Measurements from ENCODE around the gene TMEM123. TPM values are rescaled to one million over a fixed set of nuclear protein-coding genes. Genes with fewer than 3 reads are reported as not detected.

The TMEM123 gene
- total and polyA plus RNA-seq, 2 of the 13 experiments (the other 11 are each of a cell fraction or from before 2014, with no cell fraction given) = 365 to 2,761 TPM

DNA sequence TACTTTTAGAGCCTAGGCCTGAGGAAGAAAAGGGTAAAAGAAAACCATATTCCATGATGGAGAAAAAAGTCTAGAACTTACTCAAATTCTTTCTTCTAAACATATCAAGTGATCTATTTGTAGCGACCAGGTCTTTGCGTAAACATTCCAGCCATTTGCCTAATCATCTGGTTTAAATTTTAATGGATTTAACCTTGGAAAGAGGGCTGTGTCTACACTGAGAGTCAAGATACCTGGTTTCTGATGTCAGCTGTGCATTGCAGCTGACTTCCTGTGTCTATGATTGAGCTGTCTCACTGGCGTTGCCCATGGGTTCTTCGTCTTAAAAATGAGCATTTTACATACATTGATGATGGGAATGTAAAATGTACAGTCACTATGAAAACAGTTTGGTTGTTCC, 10.0 kb upstream of the TMEM123 start (continued):
- TF ChIP-seq GATAD1 (CRISPR knock-in tag; IDR thresholded peaks at IDR 0.05) = 0 out of 2 replicates have a peak, but pooled peaks have one; percentile 25
- no peak for TF ChIP-seq ZNF747 (CRISPR knock-in tag; IDR thresholded peaks at IDR 0.05; ENCODE audit: borderline replicate concordance)
- TF ChIP-seq SP4 (CRISPR knock-in tag; IDR thresholded peaks at IDR 0.05) = no peak
- peak; percentile 51; the same call in 1 of the 2 replicates for TF ChIP-seq MIER3 (CRISPR knock-in tag; IDR thresholded peaks at IDR 0.05; ENCODE audit: borderline replicate concordance)
- TF ChIP-seq ERF (CRISPR knock-in tag; IDR thresholded peaks at IDR 0.05) = peak; percentile 65; the same call in 1 of the 2 replicates
- peak; percentile 59; the same call in 1 of the 2 replicates for TF ChIP-seq TBX2 (CRISPR knock-in tag; IDR thresholded peaks at IDR 0.05; ENCODE audit: borderline replicate concordance)
- TF ChIP-seq, protein P1, sequence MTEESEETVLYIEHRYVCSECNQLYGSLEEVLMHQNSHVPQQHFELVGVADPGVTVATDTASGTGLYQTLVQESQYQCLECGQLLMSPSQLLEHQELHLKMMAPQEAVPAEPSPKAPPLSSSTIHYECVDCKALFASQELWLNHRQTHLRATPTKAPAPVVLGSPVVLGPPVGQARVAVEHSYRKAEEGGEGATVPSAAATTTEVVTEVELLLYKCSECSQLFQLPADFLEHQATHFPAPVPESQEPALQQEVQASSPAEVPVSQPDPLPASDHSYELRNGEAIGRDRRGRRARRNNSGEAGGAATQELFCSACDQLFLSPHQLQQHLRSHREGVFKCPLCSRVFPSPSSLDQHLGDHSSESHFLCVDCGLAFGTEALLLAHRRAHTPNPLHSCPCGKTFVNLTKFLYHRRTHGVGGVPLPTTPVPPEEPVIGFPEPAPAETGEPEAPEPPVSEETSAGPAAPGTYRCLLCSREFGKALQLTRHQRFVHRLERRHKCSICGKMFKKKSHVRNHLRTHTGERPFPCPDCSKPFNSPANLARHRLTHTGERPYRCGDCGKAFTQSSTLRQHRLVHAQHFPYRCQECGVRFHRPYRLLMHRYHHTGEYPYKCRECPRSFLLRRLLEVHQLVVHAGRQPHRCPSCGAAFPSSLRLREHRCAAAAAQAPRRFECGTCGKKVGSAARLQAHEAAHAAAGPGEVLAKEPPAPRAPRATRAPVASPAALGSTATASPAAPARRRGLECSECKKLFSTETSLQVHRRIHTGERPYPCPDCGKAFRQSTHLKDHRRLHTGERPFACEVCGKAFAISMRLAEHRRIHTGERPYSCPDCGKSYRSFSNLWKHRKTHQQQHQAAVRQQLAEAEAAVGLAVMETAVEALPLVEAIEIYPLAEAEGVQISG (CRISPR knock-in tag; IDR thresholded peaks at IDR 0.05) = peak; percentile 39; the same call in 1 of the 2 replicates
- peak; percentile 70 for TF ChIP-seq ELF1 (CRISPR knock-in tag; IDR thresholded peaks at IDR 0.05)
- peak; percentile 62 for TF ChIP-seq SKI (IDR thresholded peaks at IDR 0.05; ENCODE audit: partially characterized antibody)
- TF ChIP-seq MEIS2 (CRISPR knock-in tag; IDR thresholded peaks at IDR 0.05) = peak; percentile 87
- 0 out of 4 replicates have a peak, but pooled peaks of 1 of the 2 experiments have one; percentile 19 for TF ChIP-seq NR2F1 (CRISPR knock-in tag; IDR thresholded peaks at IDR 0.05)
- TF ChIP-seq KAT7 (CRISPR knock-in tag; IDR thresholded peaks at IDR 0.05; ENCODE audit: borderline replicate concordance) = 0 out of 2 replicates have a peak, but pooled peaks have one; percentile 39
- peak; percentile 18; the same call in 1 of the 2 replicates for TF ChIP-seq ONECUT2 (CRISPR knock-in tag; IDR thresholded peaks at IDR 0.05)
- TF ChIP-seq CAMTA2 (CRISPR knock-in tag; IDR thresholded peaks at IDR 0.05; ENCODE audit: borderline replicate concordance) = no peak
- peak; percentile 73; the same call in 1 of the 2 replicates for TF ChIP-seq ZNF614 (CRISPR knock-in tag; IDR thresholded peaks at IDR 0.05; ENCODE audit: borderline replicate concordance)
- TF ChIP-seq RERE (CRISPR knock-in tag; IDR thresholded peaks at IDR 0.05; ENCODE audit: low read depth) = 0 out of 2 replicates have a peak, but pooled peaks have one; percentile 36
- peak; percentile 50; the same call in 1 of the 2 replicates for TF ChIP-seq ZNF335 (CRISPR knock-in tag; IDR thresholded peaks at IDR 0.05)
- TF ChIP-seq FOXP1 (IDR thresholded peaks at IDR 0.05) = no peak
- TF ChIP-seq FOXP1 (CRISPR knock-in tag; IDR thresholded peaks at IDR 0.05) = peak; percentile 74; the same call in 1 of the 2 replicates
- TF ChIP-seq, protein P2, sequence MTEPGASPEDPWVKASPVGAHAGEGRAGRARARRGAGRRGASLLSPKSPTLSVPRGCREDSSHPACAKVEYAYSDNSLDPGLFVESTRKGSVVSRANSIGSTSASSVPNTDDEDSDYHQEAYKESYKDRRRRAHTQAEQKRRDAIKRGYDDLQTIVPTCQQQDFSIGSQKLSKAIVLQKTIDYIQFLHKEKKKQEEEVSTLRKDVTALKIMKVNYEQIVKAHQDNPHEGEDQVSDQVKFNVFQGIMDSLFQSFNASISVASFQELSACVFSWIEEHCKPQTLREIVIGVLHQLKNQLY (CRISPR knock-in tag; IDR thresholded peaks at IDR 0.05) = peak; percentile 56; the same call in 1 of the 2 replicates
- no peak for TF ChIP-seq SRF (IDR thresholded peaks at IDR 0.05; ENCODE audit: low read depth, low read length)
- 0 out of 2 replicates have a peak, but pooled peaks have one; percentile 27 for TF ChIP-seq SNAPC2 (CRISPR knock-in tag; IDR thresholded peaks at IDR 0.05)
- peak; percentile 76 for TF ChIP-seq ARNTL (CRISPR knock-in tag; IDR thresholded peaks at IDR 0.05)
- TF ChIP-seq ZFYVE20 (CRISPR knock-in tag; IDR thresholded peaks at IDR 0.05; ENCODE audit: borderline replicate concordance, low read depth) = no peak

Data from HepG2 (cell line).